Subcutaneous abdominal adipose tissue (tissue), 5 donors: ENCODE measurements around the gene SNUPN.
"Not testable (repeated sequence)": the region's sequence is repeated elsewhere in the genome, so short reads cannot be mapped to it uniquely, and the experiment has no call there.

Experiments
- H3K27ac ChIP-seq: one replicate; pipeline ENCODE4 v1.7.0; 2013; ENCODE audit warnings: low read depth, mild to moderate bottlenecking, inconsistent platforms, low read length, moderate library complexity
- H3K27me3 ChIP-seq, 5 donors: one replicate each; pipeline ENCODE4 v1.7.0; 2013; ENCODE audit warnings: low read length in 5 of 5, inconsistent platforms in 1 of 5; ENCODE audit not compliant: control insufficient read depth in 5 of 5, insufficient read depth in 4 of 5
- H3K36me3 ChIP-seq, 5 donors: one replicate each; pipeline ENCODE4 v1.7.0; 2013; ENCODE audit warnings: low read length in 5 of 5; ENCODE audit not compliant: control insufficient read depth in 5 of 5, insufficient read depth in 5 of 5
- H3K4me1 ChIP-seq, 5 donors: one replicate each; pipeline ENCODE4 v1.7.0; 2013; ENCODE audit warnings: low read length in 5 of 5, mild to moderate bottlenecking in 3 of 5, moderate library complexity in 1 of 5; ENCODE audit not compliant: control insufficient read depth in 5 of 5, insufficient read depth in 5 of 5
- H3K4me3 ChIP-seq, 5 donors: one replicate each; pipeline ENCODE4 v1.7.0; 2013; ENCODE audit warnings: low read length in 5 of 5, low read depth in 1 of 5
- H3K9ac ChIP-seq, 5 donors: one replicate each; pipeline ENCODE4 v1.7.0; 2013; ENCODE audit warnings: low read length in 5 of 5, mild to moderate bottlenecking in 4 of 5, moderate library complexity in 3 of 5
- H3K9me3 ChIP-seq, 5 donors: one replicate each; pipeline ENCODE4 v1.7.0; 2013; ENCODE audit warnings: low read length in 5 of 5; ENCODE audit not compliant: control insufficient read depth in 5 of 5
- donor health status: healthy.
- donor health status: healthy.
- donor health status: healthy.
- donor health status: healthy.
- donor health status: healthy.

Gene SNUPN

GRCh38 chr15:75583701-75584100, 41.8 kb downstream of the SNUPN start:
- peaks cover 0 to 7% (median 6%) of the 10 kb centered on the region in 5 donors for H3K4me1 ChIP-seq
- no peak overlapping the region for H3K9ac ChIP-seq
- H3K27ac ChIP-seq, result no peak overlapping the region

DNA sequence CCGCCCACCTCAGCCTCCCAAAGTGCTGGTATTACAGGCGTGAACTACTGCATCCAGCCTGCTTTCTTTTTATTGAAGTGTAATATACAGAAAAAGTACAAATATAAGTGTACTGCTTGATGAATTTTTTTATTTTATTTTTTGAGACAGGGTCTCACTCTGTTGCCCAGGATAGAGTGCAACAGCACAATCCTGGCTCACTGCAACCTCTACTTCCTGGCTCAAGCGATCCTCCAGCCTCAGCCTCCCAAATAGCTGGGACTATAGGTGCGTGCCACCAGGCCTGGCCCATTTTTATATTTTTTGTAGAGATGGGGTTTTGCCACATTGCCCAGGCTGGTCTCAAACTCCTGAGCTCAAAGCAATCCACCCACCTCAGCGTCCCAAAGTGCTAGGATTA, 42.6 kb downstream of the SNUPN start:
- not testable (repeated sequence) for H3K4me3 ChIP-seq, H3K27me3 ChIP-seq, H3K9ac ChIP-seq, H3K9me3 ChIP-seq, H3K27ac ChIP-seq, H3K36me3 ChIP-seq
- H3K4me1 ChIP-seq, result peaks cover under 1 to 11% (median 9%) of the 10 kb centered on the region in 5 donors

More at GRCh38 chr15:75583701-75584100, 41.8 kb downstream of the SNUPN start:
- Histone ChIP-seq H3K9me3 (no peaks in the 10 kb centered on the region), H3K4me3 (no peak overlapping the region), H3K27me3 (no peaks in the 10 kb centered on the region), H3K36me3 (no peaks in the 10 kb centered on the region)

GRCh38 chr15:75578948-75579920, 46.3 kb downstream of the SNUPN start, which contains the start of gene PTPN9:
Gene PTPN9 (minus strand): TSS chr15:75579315. CDS start chr15:75578776, 539 bp downstream.
- peaks cover 4 to 24% (median 20%) of the 10 kb centered on the region in 5 donors for H3K4me1 ChIP-seq
- no peaks in the 10 kb centered on the region for H3K9me3 ChIP-seq
- no peaks in the 10 kb centered on the region for H3K27me3 ChIP-seq
- H3K27ac ChIP-seq, result peak within 1 kb of the TSS; percentile 84
- H3K4me3 ChIP-seq, result peak within 1 kb of the TSS; percentile 63 to 89 (median 85)
- no peaks in the 10 kb centered on the region for H3K36me3 ChIP-seq
- peak within 1 kb of the TSS; percentile 80 to 95 (median 88) for H3K9ac ChIP-seq

GRCh38 chr15:75578173-75578947, 47.2 kb downstream of the SNUPN start:
- Histone ChIP-seq H3K9me3 (no peaks in the 10 kb centered on the region), H3K9ac (peak overlapping the region; percentile 80 to 95 (median 88)), H3K27me3 (no peaks in the 10 kb centered on the region), H3K4me3 (peak overlapping the region; percentile 63 to 89 (median 85)), H3K27ac (peak overlapping the region; percentile 84), H3K36me3 (no peaks in the 10 kb centered on the region), H3K4me1 (peaks cover 4 to 24% (median 21%) of the 10 kb centered on the region in 5 donors)

GRCh38 chr15:75577401-75578172, 47.9 kb downstream of the SNUPN start:
- Histone ChIP-seq H3K9me3 (no peaks in the 10 kb centered on the region), H3K4me1 (peaks cover 4 to 29% (median 24%) of the 10 kb centered on the region in 5 donors), H3K9ac (peak overlapping the region; percentile 72 to 95 (median 88)), H3K27me3 (no peaks in the 10 kb centered on the region), H3K4me3 (peak overlapping the region; percentile 63 to 89 (median 85)), H3K27ac (peak overlapping the region; percentile 70), H3K36me3 (no peaks in the 10 kb centered on the region)

DNA sequence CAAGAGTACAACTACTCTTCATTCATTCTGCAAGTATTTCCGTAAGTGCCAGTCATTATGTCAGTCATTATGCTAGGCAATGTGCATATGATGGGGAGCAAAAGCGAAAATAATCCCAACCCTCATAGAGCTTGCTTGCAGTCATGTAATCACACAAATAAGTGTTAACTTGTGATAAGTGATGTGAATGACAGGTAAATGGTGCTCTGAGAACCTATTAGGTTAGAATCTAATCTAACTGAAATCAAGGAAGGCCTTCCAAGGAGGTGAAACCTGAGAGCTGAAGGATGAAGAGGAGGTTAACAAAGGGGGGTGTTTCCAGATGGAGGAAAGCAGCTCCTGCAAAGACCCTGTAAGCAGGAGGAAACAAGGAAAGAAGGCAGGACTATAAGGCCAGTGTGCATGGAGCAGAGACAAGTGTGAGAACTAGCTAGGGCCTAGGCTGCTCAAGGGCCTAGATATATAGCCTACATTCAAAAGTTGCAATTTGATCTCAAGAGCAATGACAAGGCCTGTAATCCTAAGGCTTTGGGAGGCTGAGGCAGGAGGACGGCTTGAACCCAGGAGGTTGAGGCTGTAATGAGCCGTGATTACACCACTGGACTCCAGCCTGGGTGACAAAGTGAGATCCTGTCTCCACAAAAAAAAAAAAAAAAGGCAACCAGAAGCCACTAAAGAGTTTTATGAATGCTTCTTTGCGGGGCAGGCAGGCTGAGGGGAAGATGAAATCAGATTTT, 51.7 kb downstream of the SNUPN start:
- Histone ChIP-seq H3K27ac (no peak overlapping the region), H3K36me3 (no peaks in the 10 kb centered on the region), H3K9ac (no peak overlapping the region), H3K4me3 (no peak overlapping the region), H3K27me3 (no peaks in the 10 kb centered on the region), H3K4me1 (peaks cover 4 to 31% (median 23%) of the 10 kb centered on the region in 5 donors), H3K9me3 (no peaks in the 10 kb centered on the region)

DNA sequence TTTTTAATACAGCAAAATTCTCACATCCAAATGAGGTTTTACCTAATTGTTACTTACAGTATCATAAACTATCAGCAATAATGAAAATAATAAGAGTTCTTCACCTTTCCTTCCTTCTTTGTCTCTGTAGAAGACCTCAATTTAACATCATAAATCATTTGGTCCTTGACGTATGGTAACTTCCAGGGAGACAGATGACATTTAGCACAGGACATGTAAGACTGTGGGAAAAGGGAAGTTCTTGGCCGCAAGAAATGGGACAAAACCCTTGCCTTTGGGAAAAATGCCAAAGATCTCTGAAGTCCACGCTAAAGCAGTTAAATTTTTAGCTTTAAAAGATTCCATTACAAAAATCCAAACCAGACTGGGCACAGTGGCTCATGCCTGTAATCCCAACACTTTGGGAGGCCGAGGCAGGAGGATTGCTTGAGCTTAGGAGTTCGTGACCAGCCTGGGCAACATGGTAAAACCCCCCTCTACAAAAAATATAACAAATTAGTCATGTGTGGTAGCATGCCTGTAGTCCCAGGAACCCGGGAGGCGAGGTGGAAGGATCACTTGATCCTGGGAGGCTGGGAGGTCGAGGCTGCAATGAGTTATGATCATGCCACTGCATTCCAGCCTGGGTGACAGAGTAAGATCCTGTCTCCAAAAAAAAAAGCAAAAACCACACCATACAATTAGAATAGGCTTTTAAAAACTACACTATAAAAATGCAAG, 55.2 kb downstream of the SNUPN start:
- no peaks in the 10 kb centered on the region for H3K9me3 ChIP-seq
- H3K4me1 ChIP-seq, result peaks cover 0 to 15% (median 9%) of the 10 kb centered on the region in 5 donors
- H3K9ac ChIP-seq, result no peak overlapping the region
- no peaks in the 10 kb centered on the region for H3K36me3 ChIP-seq
- no peak overlapping the region for H3K4me3 ChIP-seq
- no peaks in the 10 kb centered on the region for H3K27me3 ChIP-seq
- H3K27ac ChIP-seq, result no peak overlapping the region

- Histone ChIP-seq H3K4me1 (peaks cover 0 to 6% (median 5%) of the 10 kb centered on the region in 5 donors), H3K4me3 (no peak overlapping the region), H3K27ac (no peak overlapping the region), H3K27me3 (no peaks in the 10 kb centered on the region), H3K9me3 (no peaks in the 10 kb centered on the region), H3K9ac (no peak overlapping the region), H3K36me3 (no peaks in the 10 kb centered on the region)
Observed at GRCh38 chr15:75565062-75565970, 60.2 kb downstream of the SNUPN start.
